Neuronal stem cell (in vitro differentiated cells): ENCODE data around the gene ATG4B.
A peak's percentile ranks its signal among the peaks of the same experiment; 100 is the strongest.

Experiments
- DNase-seq: peaks from one replicate; pipeline ENCODE4 v3.0.0-alpha.2; 2013; ENCODE audit warnings: low spot score
- H2AFZ ChIP-seq: one replicate; pipeline ENCODE4 v1.6.1; 2013; ENCODE audit warnings: mild to moderate bottlenecking, low read length, inconsistent platforms
- H2AK5ac ChIP-seq: 2 replicates; pipeline ENCODE4 v1.6.1; 2013; ENCODE audit warnings: low read depth, mild to moderate bottlenecking, inconsistent platforms, low read length, moderate library complexity, mixed read lengths
- H2BK120ac ChIP-seq: 2 replicates; pipeline ENCODE4 v1.6.1; 2013; ENCODE audit warnings: low read depth, mild to moderate bottlenecking, inconsistent platforms, low read length, moderate library complexity, mixed read lengths
- H2BK12ac ChIP-seq: one replicate; pipeline ENCODE4 v1.6.1; 2013; ENCODE audit warnings: low read length, inconsistent platforms
- H2BK15ac ChIP-seq: 2 replicates; pipeline ENCODE4 v1.6.1; 2013; ENCODE audit warnings: mild to moderate bottlenecking, low read length, inconsistent platforms, mixed read lengths
- H2BK5ac ChIP-seq: one replicate; pipeline ENCODE4 v1.6.1; 2013; ENCODE audit warnings: inconsistent platforms, mild to moderate bottlenecking, low read length, moderate library complexity
- H3K14ac ChIP-seq: one replicate; pipeline ENCODE4 v1.6.1; 2013; ENCODE audit warnings: low read length, inconsistent platforms
- H3K18ac ChIP-seq: 2 replicates; pipeline ENCODE4 v1.6.1; 2013; ENCODE audit warnings: low read length, inconsistent platforms
- H3K23ac ChIP-seq: 2 replicates; pipeline ENCODE4 v1.6.1; 2013; ENCODE audit warnings: low read depth, mild to moderate bottlenecking, mixed read lengths, low read length, inconsistent platforms; ENCODE audit not compliant: poor library complexity
- H3K27ac ChIP-seq: replicated peaks from 3 replicates; pipeline ENCODE4 v1.5.1; 2013; ENCODE audit warnings: low read length, inconsistent platforms
- H3K27me3 ChIP-seq, 3 experiments: 2 replicates each; pipeline ENCODE4 v1.6.1; 2013; ENCODE audit warnings: low read length in 3 of 3, mild to moderate bottlenecking in 2 of 3, inconsistent platforms in 1 of 3, low read depth in 1 of 3, mixed read lengths in 1 of 3, moderate library complexity in 1 of 3; ENCODE audit not compliant: control insufficient read depth in 3 of 3, insufficient read depth in 3 of 3
- H3K36me3 ChIP-seq, 2 donors: replicated peaks in 1 of 2; 2 replicates each; pipeline ENCODE4 v1.6.1; 2013; ENCODE audit warnings: low read length in 2 of 2; ENCODE audit not compliant: control insufficient read depth in 2 of 2, insufficient read depth in 2 of 2
- H3K4ac ChIP-seq: 2 replicates; pipeline ENCODE4 v1.6.1; 2013; ENCODE audit warnings: inconsistent platforms, mild to moderate bottlenecking, low read length, moderate library complexity
- H3K4me1 ChIP-seq, 2 donors: 1 replicate in 1 of 2; 2 replicates in 1 of 2; pipeline ENCODE4 v1.6.1; 2013; ENCODE audit warnings: low read length in 2 of 2, low read depth in 1 of 2; ENCODE audit not compliant: control insufficient read depth in 2 of 2, insufficient read depth in 1 of 2
- H3K4me2 ChIP-seq: one replicate; pipeline ENCODE4 v1.6.1; 2013; ENCODE audit warnings: mild to moderate bottlenecking, low read length, inconsistent platforms; ENCODE audit not compliant: insufficient read depth, poor library complexity, severe bottlenecking
- H3K4me3 ChIP-seq, 2 donors: 2 replicates each; pipeline ENCODE4 v1.5.1; 2013; ENCODE audit warnings: low read length in 2 of 2, mild to moderate bottlenecking in 2 of 2, inconsistent platforms in 1 of 2, moderate library complexity in 1 of 2
- H3K79me1 ChIP-seq: one replicate; pipeline ENCODE4 v1.6.1; 2013; ENCODE audit warnings: low read depth, mild to moderate bottlenecking, inconsistent platforms, low read length, moderate library complexity
- H3K9ac ChIP-seq: one replicate; pipeline ENCODE4 v1.6.1; 2013; ENCODE audit warnings: mild to moderate bottlenecking, low read depth, low read length, inconsistent platforms; ENCODE audit not compliant: poor library complexity
- H3K9me3 ChIP-seq, 2 donors: replicated peaks in 1 of 2; 2 replicates each; pipeline versions ENCODE3 to v1.6.1; 2013; ENCODE audit warnings: low read length in 2 of 2, mild to moderate bottlenecking in 2 of 2, inconsistent platforms in 1 of 2, low read depth in 1 of 2, mixed read lengths in 1 of 2, moderate library complexity in 1 of 2; ENCODE audit not compliant: control insufficient read depth in 2 of 2, insufficient read depth in 1 of 2
- H4K8ac ChIP-seq: one replicate; pipeline ENCODE4 v1.6.1; 2013; ENCODE audit warnings: low read depth, mild to moderate bottlenecking, inconsistent platforms, low read length, moderate library complexity
- H4K91ac ChIP-seq: one replicate; pipeline ENCODE4 v1.6.1; 2013; ENCODE audit warnings: low read length, low read depth, mild to moderate bottlenecking, inconsistent platforms; ENCODE audit not compliant: poor library complexity
- WGBS, 2 donors: extraction: QIAGEN DNeasy Blood & Tissue Kit; methylation state at CpG; one replicate each; pipeline ENCODE4 v1.1.7; 2013; ENCODE audit warnings: missing lambda C conversion rate in 2 of 2, mixed read lengths in 1 of 2; ENCODE audit not compliant: insufficient read length in 2 of 2, insufficient replicate concordance in 1 of 2; ENCODE audit errors: extremely low coverage in 2 of 2; 5-methylcytosine and 5-hydroxymethylcytosine counted together

The ATG4B gene

DNA sequence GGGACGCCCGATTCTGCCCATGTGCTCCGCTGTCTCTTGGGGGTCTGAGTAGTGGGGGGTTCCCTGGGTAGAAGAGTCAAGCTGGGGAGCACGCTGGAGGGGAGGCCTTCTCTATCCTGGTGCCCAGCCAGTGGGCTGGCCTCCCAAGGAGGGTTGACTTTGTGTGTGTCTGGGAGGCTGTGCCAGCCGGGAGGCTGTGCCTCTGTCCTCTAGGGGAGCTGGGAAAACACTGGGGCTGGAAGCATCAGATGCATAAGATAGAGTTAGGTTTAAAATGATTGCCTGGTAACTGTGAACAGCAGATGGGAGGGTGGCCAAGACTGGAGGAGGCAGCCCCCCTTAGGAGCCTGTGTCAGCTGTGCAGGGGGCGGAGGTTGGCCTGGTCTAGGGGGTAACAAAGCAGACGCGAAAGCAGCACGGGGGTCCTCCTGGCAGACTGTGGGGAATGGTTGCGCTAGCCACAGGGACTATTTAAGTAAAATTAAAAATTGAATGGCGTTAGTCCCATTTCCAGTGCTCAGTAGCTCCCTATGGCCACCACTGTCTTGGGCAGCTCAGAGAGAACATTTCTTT is 65.6 kb downstream of the ATG4B start:
- Histone ChIP-seq H2BK12ac (no peak overlapping the region), H3K9me3 (peaks cover 7 to 18% of the 10 kb centered on the region in 2 donors), H3K18ac (peak overlapping the region; percentile 59), H2BK120ac (no peak overlapping the region), H2BK5ac (no peak overlapping the region), H4K91ac (no peak overlapping the region), H3K4me2 (peak overlapping the region; percentile 90), H3K14ac (no peak overlapping the region), H3K4me1 (peaks cover 5 to 7% of the 10 kb centered on the region in 2 donors), H3K23ac (no peak overlapping the region), H3K4ac (no peak overlapping the region), H3K27me3 (no peaks in the 10 kb centered on the region), H3K9ac (peak overlapping the region; percentile 88), H2AK5ac (no peak overlapping the region), H2BK15ac (no peak overlapping the region), H4K8ac (no peak overlapping the region), H3K27ac (no peak overlapping the region), H3K4me3 (peak overlapping the region; percentile 94 to 97), H2AFZ (peak overlapping the region; percentile 98), H3K79me1 (peaks cover 15% of the 10 kb centered on the region), H3K36me3 (peaks cover 16 to 40% of the 10 kb centered on the region in 2 donors)
- WGBS, 2 donors = no CpG with 5 or more reads among the region's 11 CpGs
- DNase-seq = no peak

DNA sequence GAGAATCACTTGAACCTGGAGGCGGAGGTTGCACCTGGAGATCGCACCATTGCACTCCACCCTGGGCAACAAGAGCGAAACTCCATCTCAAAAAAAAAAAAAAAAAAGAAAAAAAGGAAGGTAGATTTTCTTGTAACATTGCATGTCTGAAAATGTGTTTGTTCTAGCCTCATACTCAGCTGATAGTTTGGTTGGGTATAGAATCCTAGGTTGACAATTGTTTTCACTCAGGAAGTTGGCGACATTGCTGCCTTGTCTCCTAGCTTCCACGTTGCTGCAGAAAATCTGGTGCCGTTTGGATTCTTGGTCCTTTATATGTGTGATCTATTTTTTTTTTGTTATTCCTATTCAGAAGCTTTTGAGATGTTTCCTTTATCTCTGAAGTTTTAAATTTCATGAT is 69.0 kb downstream of the ATG4B start:
- no peak overlapping the region for H3K4ac ChIP-seq
- no peak overlapping the region for H3K9ac ChIP-seq
- no peak overlapping the region for H2AFZ ChIP-seq
- peaks cover 39 to 71% of the 10 kb centered on the region in 2 donors for H3K36me3 ChIP-seq
- H3K14ac ChIP-seq = no peak overlapping the region
- no peak overlapping the region for H3K23ac ChIP-seq
- H2BK15ac ChIP-seq = no peak overlapping the region
- H3K27ac ChIP-seq = no peak overlapping the region
- H3K9me3 ChIP-seq = peaks cover 7 to 21% of the 10 kb centered on the region in 2 donors
- H4K8ac ChIP-seq = no peak overlapping the region
- no peak overlapping the region for H2BK120ac ChIP-seq
- H3K27me3 ChIP-seq = no peaks in the 10 kb centered on the region
- H3K18ac ChIP-seq = no peak overlapping the region
- no CpG with 5 or more reads among the region's 6 CpGs for WGBS, 2 donors
- no peak overlapping the region for H2BK12ac ChIP-seq
- DNase-seq = no peak
- H4K91ac ChIP-seq = no peak overlapping the region
- H3K79me1 ChIP-seq = peaks cover 15% of the 10 kb centered on the region
- no peak overlapping the region for H3K4me2 ChIP-seq
- H3K4me1 ChIP-seq = peaks cover 5 to 7% of the 10 kb centered on the region in 2 donors
- H2AK5ac ChIP-seq = no peak overlapping the region
- H2BK5ac ChIP-seq = no peak overlapping the region
- no peak overlapping the region for H3K4me3 ChIP-seq

DNA sequence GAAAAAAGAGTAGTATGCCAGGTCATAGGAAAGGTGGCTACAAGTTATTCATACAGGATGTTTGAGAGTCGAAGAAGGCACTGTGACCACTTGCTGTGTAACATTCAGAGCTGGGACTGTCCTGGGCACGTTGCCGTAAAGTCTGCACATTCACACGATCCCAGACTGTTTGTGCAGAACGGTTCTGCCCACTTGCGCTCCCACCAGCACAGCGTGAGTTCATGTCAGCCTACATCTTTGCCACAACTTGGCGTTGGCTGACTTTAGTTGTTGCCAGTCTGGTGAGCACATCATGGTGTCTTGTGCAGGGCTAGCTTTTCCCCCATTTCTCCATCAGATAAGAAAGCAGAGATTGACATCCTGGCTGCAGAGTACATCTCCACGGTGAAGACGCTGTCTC is 71.4 kb downstream of the ATG4B start:
- no peak overlapping the region for H2BK5ac ChIP-seq
- WGBS, 2 donors = no CpG with 5 or more reads among the region's 10 CpGs
- peaks cover 9 to 34% of the 10 kb centered on the region in 2 donors for H3K9me3 ChIP-seq
- H3K36me3 ChIP-seq = peaks cover 55 to 92% of the 10 kb centered on the region in 2 donors
- peaks cover 5% of the 10 kb centered on the region for H3K79me1 ChIP-seq
- no peak overlapping the region for H3K27ac ChIP-seq
- no peak overlapping the region for H3K18ac ChIP-seq
- no peak for DNase-seq
- no peak overlapping the region for H2BK15ac ChIP-seq
- H3K4me2 ChIP-seq = no peak overlapping the region
- no peak overlapping the region for H3K9ac ChIP-seq
- no peak overlapping the region for H2AK5ac ChIP-seq
- H2BK120ac ChIP-seq = no peak overlapping the region
- no peak overlapping the region for H2AFZ ChIP-seq
- H2BK12ac ChIP-seq = no peak overlapping the region
- H3K4me1 ChIP-seq = no peaks in the 10 kb centered on the region
- no peak overlapping the region for H3K14ac ChIP-seq
- no peak overlapping the region for H4K91ac ChIP-seq
- no peak overlapping the region for H3K23ac ChIP-seq
- no peak overlapping the region for H4K8ac ChIP-seq
- H3K27me3 ChIP-seq = no peaks in the 10 kb centered on the region
- H3K4me3 ChIP-seq = no peak overlapping the region
- no peak overlapping the region for H3K4ac ChIP-seq

DNA sequence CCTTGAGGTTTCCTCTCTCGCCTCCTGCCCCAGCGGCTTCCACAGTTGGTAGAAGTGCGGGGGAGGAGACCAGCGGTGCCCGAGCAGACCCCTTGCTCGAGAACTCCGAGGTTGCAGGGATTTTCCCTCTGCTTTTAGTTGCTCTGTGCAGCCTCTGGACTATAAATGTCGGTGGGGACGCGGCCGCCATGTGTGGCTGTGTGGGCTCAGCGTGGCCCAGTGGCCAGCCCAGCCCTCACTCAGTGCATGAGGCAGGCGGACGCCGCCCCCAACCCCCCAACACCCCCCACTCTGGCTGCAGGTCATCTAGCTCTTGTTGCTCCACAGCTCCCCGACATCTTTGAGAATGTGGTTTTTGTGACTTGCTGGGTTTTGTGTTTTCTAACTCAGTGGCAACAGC is 81.6 kb downstream of the ATG4B start:
- no peak overlapping the region for H2BK120ac ChIP-seq
- H3K27ac ChIP-seq = no peak overlapping the region
- H2BK12ac ChIP-seq = no peak overlapping the region
- no peak overlapping the region for H3K23ac ChIP-seq
- H3K27me3 ChIP-seq = no peaks in the 10 kb centered on the region
- H3K4ac ChIP-seq = no peak overlapping the region
- no peak overlapping the region for H2BK15ac ChIP-seq
- H2AFZ ChIP-seq = no peak overlapping the region
- peaks cover 51 to 89% of the 10 kb centered on the region in 2 donors for H3K36me3 ChIP-seq
- H4K91ac ChIP-seq = no peak overlapping the region
- DNase-seq = no peak
- H3K79me1 ChIP-seq = peaks cover 14% of the 10 kb centered on the region
- no peak overlapping the region for H2AK5ac ChIP-seq
- no peak overlapping the region for H3K18ac ChIP-seq
- no CpG with 5 or more reads among the region's 16 CpGs for WGBS, 2 donors
- H3K4me3 ChIP-seq = no peak overlapping the region
- H3K9ac ChIP-seq = no peak overlapping the region
- no peak overlapping the region for H3K14ac ChIP-seq
- H3K4me1 ChIP-seq = no peaks in the 10 kb centered on the region
- no peak overlapping the region for H2BK5ac ChIP-seq
- H3K4me2 ChIP-seq = no peak overlapping the region
- peaks cover 33 to 48% of the 10 kb centered on the region in 2 donors for H3K9me3 ChIP-seq
- H4K8ac ChIP-seq = no peak overlapping the region
